HG02870 (cell line): ENCODE measurements around the gene STRN3.
"Not testable (repeated sequence)": the region's sequence is repeated elsewhere in the genome, so short reads cannot be mapped to it uniquely, and the experiment has no call there.

ENCODE experiments used
- ATAC-seq: cut with Tn5 transposase; IDR thresholded peaks from one replicate; pipeline ENCODE4 v1.9.1; 2021; ENCODE audit warnings: mild to moderate bottlenecking, moderate library complexity; ENCODE audit not compliant: unreplicated experiment

Gene STRN3

GRCh38 chr14:31026077-31026449 is at the start of gene STRN3:
Gene STRN3, minus strand, starts transcription at chr14:31026379. Its CDS starts 194 bp downstream, at chr14:31026185.
- no peak for ATAC-seq

DNA sequence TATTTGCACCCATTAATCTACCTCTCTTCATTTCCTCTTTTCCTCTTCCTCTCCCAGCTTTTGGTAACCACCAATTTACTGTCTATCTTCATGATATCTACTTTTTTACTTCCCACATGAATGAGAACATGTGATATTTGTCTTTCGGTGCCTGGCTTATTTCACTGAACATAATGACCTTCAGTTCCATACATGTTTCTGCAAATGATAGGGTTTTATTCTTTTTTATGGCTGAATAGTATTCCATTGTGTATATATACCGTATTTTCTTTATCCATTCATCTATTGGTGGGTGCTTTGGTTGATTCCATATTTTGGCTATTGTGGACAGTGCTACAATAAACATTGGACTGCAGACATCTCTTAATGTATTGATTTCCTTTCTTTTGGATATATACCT is 49.0 kb upstream of the STRN3 start:
- no peak for ATAC-seq

DNA sequence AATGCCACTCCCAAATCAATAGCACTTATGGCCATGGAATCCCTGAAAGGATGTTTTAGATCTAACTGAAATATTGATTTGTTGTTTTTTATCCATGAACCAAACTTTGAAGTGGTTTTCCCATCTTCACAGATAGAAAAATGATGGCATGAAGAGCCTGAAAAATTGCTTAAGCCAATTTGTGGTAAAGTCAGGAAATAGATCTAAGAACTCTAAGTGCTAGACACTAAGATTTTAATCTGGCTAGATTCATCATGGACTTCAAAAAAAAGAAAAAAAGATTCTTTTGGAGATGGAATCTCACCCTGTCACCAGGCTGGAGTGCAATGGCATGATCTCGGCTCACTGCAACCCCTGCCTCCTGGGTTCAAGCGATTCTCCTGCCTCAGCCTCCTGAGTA is 45.0 kb upstream of the STRN3 start:
- no peak for ATAC-seq

- ATAC-seq, result no peak
These were observed 44.3 kb upstream of the STRN3 start for GRCh38 chr14:31070431-31070830.

DNA sequence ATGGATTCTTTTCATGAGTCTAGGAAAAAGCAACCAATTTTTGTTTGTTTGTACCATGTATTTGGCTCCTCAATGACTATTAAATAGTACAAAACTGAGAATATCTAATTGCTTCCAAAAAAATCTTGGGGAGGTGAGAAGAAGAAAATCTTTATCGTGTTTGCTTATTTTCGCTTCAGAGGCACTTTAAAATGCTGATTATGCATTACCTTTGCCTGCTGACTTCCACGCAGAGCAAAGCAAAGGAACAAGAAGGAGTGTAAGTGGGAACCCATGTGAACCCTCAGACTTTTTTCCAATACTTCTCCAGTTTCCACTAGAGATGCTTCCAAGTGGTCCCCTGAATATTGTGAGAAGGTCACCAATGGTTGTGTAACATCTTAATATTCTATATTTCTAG is 43.2 kb upstream of the STRN3 start:
- no peak for ATAC-seq

DNA sequence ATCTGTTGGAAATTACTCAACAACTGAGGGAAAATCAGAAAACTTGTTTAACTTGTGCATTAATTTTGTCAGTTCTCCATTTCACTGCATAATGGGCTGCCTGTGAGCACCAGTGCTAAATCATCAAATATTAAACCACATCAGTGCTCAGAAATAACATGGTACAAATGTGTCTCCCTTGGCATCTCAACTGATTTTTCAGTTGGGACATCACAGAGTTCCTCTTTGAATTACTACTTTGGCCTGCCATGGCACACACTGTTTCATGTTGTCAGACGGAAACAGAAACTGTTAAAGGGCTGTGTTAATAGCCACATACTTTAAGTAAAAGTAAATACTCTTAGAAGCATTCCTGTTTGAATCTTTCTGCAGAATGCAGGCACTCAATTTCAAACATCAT is 42.1 kb upstream of the STRN3 start:
- ATAC-seq, result no peak

- ATAC-seq, result not testable (repeated sequence)
These were observed 36.7 kb upstream of the STRN3 start for GRCh38 chr14:31062908-31063307.

- no peak for ATAC-seq
These were observed 34.2 kb upstream of the STRN3 start for GRCh38 chr14:31060253-31060875.

DNA sequence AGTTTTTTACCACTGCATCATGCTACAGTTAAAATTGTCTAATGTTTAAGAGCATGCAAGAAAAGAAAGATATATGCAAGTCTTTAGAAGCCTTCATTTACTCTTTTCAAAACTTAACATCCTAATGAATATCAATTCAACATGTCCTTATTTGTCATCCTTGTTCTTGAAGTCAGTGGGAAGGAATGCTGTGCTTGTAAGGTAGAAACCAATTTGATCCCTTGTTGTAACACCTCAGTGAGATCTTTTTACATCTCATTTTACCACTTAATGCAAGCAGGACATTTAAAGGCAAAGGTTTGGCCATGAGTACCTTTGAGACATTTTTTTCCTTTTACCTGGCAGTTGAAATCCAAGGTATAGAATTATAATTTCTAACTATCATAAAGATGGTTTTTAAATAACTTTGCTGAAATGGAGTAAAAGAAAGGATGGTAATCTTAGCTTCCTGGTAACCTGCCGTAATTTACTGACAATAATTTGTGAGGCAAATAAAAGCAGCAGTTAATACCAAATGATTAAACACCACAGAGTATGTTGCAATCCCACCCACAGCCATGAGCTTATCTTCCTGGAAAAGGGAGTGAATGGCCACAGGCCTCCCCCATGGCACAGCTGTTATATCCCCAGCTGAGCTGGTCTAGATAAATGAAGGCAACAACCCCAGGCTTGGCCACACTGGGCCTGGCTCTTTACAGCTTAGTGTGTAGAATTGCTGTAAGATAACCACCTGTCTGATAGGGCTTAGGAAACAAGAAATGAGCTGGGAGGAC is 33.2 kb upstream of the STRN3 start:
- ATAC-seq, result no peak

- no peak for ATAC-seq
These were observed 31.7 kb upstream of the STRN3 start for GRCh38 chr14:31057701-31058364.

- no peak for ATAC-seq
These were observed 30.9 kb upstream of the STRN3 start for GRCh38 chr14:31057035-31057434.

DNA sequence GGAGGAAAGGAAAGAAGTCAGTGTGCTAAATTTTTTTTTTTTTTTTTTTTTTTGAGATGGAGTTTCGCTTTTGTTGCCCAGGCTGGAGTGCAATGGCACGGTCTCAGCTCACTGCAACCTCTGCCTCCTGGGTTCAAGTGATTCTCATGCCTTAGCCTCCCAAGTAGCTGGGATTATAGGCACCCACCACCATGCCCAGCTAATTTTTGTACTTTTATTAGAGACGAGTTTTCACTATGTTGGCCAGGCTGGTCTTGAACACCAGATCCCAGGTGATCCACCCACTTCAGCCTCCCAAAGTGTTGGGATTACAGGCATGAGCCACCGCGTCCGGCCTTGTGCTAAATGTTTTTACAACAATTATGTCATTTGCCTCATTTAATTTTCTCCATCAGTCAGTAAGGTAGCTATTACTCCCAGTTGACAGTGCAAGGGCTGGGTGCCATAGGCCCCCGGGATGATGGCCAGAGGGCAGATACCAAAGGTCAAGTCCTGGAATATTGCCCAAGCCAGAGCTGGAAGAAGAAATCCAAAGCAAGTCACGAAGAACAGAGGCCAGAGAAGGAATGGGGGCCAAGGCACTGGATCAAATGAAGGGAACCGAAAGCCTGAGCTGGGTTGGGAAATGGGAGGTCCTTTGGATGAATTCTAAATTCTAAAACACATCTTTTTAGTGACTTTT is 26.9 kb upstream of the STRN3 start:
- ATAC-seq, result not testable (repeated sequence)

GRCh38 chr14:31051511-31051910 is 25.3 kb upstream of the STRN3 start:
- no peak for ATAC-seq

DNA sequence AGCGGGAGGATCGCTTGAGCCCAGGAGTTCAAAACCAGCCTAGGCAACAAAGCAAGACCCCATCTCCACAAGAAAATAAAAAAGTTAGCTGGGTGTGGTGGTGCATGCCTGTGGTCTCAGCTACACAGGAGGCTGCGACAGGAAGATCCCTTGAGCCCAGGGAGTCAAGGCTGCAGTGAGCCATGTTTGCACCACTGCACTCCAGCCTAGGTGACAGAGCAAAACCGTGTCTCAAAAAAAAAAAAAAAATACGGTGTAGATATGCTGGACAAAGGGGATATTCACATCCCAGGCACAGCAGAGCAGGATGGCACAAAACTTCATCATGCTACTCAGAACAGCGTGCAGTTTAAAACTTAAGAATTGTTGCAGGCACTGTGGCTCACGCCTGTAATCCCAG is 24.8 kb upstream of the STRN3 start:
- ATAC-seq, result no peak

GRCh38 chr14:31047503-31047902 is 21.3 kb upstream of the STRN3 start:
- no peak for ATAC-seq

- no peak for ATAC-seq
These were observed 19.4 kb upstream of the STRN3 start for GRCh38 chr14:31045501-31046080.

- no peak for ATAC-seq
These were observed 17.2 kb upstream of the STRN3 start for GRCh38 chr14:31043379-31043778.

GRCh38 chr14:31042893-31043292 is 16.7 kb upstream of the STRN3 start:
- not testable (repeated sequence) for ATAC-seq

- no peak for ATAC-seq
These were observed 16.1 kb upstream of the STRN3 start for GRCh38 chr14:31042300-31042699.

DNA sequence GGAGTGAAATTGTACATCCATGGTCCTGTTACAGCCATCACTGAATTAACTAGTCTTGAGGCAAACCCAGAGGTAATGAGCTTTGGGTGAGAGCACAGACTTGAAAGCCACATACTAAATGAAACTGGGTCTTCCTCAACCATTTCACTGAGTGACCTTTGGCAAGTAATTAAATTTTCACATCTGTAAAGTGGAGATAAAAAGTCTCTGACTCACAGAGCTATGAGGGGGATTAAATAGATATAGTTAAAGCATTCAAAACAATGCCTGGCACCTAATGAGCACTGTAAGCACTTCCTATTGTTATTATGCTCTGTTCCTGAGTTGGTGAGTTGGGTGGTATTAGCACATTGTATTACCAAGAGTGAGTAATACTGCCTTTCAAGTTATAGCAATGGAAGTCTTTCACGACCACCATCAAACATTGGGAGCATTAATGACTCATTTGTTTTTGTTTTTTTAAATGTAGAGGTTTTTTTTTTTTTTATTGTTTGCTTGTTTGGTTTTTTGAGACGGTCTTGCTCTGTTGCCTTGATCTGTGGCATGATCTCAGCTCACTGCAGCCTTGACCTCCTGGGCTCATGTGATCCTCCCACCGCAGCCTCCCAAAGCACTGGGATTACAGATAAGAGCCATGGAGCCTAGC is 12.5 kb upstream of the STRN3 start:
- ATAC-seq, result no peak
